CD4-positive, CD25-positive, alpha-beta regulatory T cell (primary cell): ENCODE data around the gene HUS1B. TPM values are rescaled to one million over a fixed set of nuclear protein-coding genes. Genes with fewer than 3 reads are reported as not detected.

Experiments
- ATAC-seq, 2 donors: fragments of 150-1000 bp; cut with Tn5 transposase; one replicate each; pipeline ENCODE4 v1.10.0; 2021; ENCODE audit warnings: low read depth in 2 of 2, moderate number of reproducible peaks in 2 of 2, moderate library complexity in 1 of 2
- DNase-seq, 3 donors: peaks; one replicate each; pipeline versions ENCODE4 v3.0.0 to v3.0.0-alpha.2; 2012 to 2022; ENCODE audit warnings: mixed read lengths in 1 of 3
- H3K27ac ChIP-seq: one replicate; pipeline ENCODE4 v1.7.0; 2013; ENCODE audit warnings: mild to moderate bottlenecking, low read length; ENCODE audit not compliant: insufficient read depth, poor library complexity, severe bottlenecking
- H3K27me3 ChIP-seq: one replicate; pipeline ENCODE4 v1.7.0; 2013; ENCODE audit warnings: low read length; ENCODE audit not compliant: control insufficient read depth, insufficient read depth
- H3K36me3 ChIP-seq: one replicate; pipeline ENCODE4 v1.7.0; 2013; ENCODE audit warnings: mild to moderate bottlenecking, low read length, moderate library complexity; ENCODE audit not compliant: control insufficient read depth, insufficient read depth
- H3K4me1 ChIP-seq: 2 replicates; pipeline ENCODE4 v1.7.0; 2013; ENCODE audit warnings: mild to moderate bottlenecking, low read length; ENCODE audit not compliant: insufficient read depth, control insufficient read depth, poor library complexity, severe bottlenecking
- H3K4me3 ChIP-seq: one replicate; pipeline ENCODE4 v1.7.0; 2013; ENCODE audit warnings: low read depth, mild to moderate bottlenecking, low read length, moderate library complexity
- H3K9me3 ChIP-seq, 2 experiments: 1 replicate in 1 of 2; 2 replicates in 1 of 2; pipeline ENCODE4 v1.7.0; 2013; ENCODE audit warnings: low read length in 2 of 2, mild to moderate bottlenecking in 1 of 2, moderate library complexity in 1 of 2; ENCODE audit not compliant: control insufficient read depth in 2 of 2
- H3K27ac Mint-ChIP-seq, 3 donors: one replicate each; pipeline ENCODE4 v1.8.0; 2020 to 2022; ENCODE audit warnings: mild to moderate bottlenecking in 3 of 3, mixed read lengths in 3 of 3, moderate library complexity in 2 of 3
- H3K27me3 Mint-ChIP-seq: one replicate; pipeline ENCODE4 v1.8.0; 2022; ENCODE audit warnings: mild to moderate bottlenecking, mixed read lengths
- H3K36me3 Mint-ChIP-seq: one replicate; pipeline ENCODE4 v1.8.0; 2020; ENCODE audit warnings: mixed read lengths
- H3K4me1 Mint-ChIP-seq, 4 donors: one replicate each; pipeline ENCODE4 v1.8.0; 2020 to 2022; ENCODE audit warnings: mixed read lengths in 4 of 4, mild to moderate bottlenecking in 1 of 4
- H3K4me3 Mint-ChIP-seq, 4 donors: one replicate each; pipeline ENCODE4 v1.8.0; 2020 to 2022; ENCODE audit warnings: mild to moderate bottlenecking in 4 of 4, mixed read lengths in 4 of 4, moderate library complexity in 3 of 4
- H3K9me3 Mint-ChIP-seq, 7 donors: one replicate each; pipeline ENCODE4 v1.8.0; 2020 to 2022; ENCODE audit warnings: mixed read lengths in 7 of 7, mild to moderate bottlenecking in 3 of 7, moderate library complexity in 2 of 7
- polyA plus RNA-seq, 4 donors: library from polyadenylated mRNA; unstranded; fragments of 300-500 nt; fragmentation: Illumina TruSeq; gene quantifications; one replicate each; pipeline ENCODE4 v1.2.3, GENCODE V29; 2021
- total RNA-seq: library from RNA; stranded (reverse); gene quantifications from one replicate; pipeline ENCODE4 v1.2.3, GENCODE V29; 2022

The HUS1B gene
- total and polyA plus RNA-seq, 5 donors from 2014 or later: 0.83 to 4.8 (median 2.2) TPM

GRCh38 chr6:658244-658643 lies 1.3 kb upstream of the HUS1B start:
- Histone ChIP-seq H3K4me3 (no peak overlapping the region), H3K4me1 (peaks cover 17% of the 10 kb centered on the region), H3K9me3 (no peaks in the 10 kb centered on the region), H3K36me3 (peaks cover 10% of the 10 kb centered on the region), H3K27me3 (no peaks in the 10 kb centered on the region), H3K27ac (no peak overlapping the region)
- Mint-ChIP-seq H3K27ac (peak overlapping the region in 1 of 3 donors; percentile 28), H3K27me3 (no peaks in the 10 kb centered on the region), H3K4me3 (no peak overlapping the region), H3K36me3 (peaks cover 28% of the 10 kb centered on the region), H3K4me1 (peaks cover 47 to 63% (median 57%) of the 10 kb centered on the region in 4 donors), H3K9me3 (peaks cover 0 to 2% (median 0%) of the 10 kb centered on the region in 7 donors)
- no peak for ATAC-seq
- no peak for DNase-seq

GRCh38 chr6:657743-658142 lies 843 bp upstream of the HUS1B start:
- no peak for ATAC-seq
- H3K9me3 ChIP-seq: no peaks in the 10 kb centered on the region
- Mint-ChIP-seq H3K36me3 (peaks cover 28% of the 10 kb centered on the region), H3K27me3 (no peaks in the 10 kb centered on the region), H3K9me3 (peaks cover 0 to 2% (median 0%) of the 10 kb centered on the region in 7 donors), H3K4me3 (no peak overlapping the region), H3K4me1 (peaks cover 47 to 58% (median 56%) of the 10 kb centered on the region in 4 donors), H3K27ac (no peak overlapping the region)
- no peak overlapping the region for H3K4me3 ChIP-seq
- peaks cover 10% of the 10 kb centered on the region for H3K36me3 ChIP-seq
- no peaks in the 10 kb centered on the region for H3K27me3 ChIP-seq
- no peak overlapping the region for H3K27ac ChIP-seq
- no peak for DNase-seq
- H3K4me1 ChIP-seq: peaks cover 17% of the 10 kb centered on the region

- Histone ChIP-seq H3K4me1 (no peaks in the 10 kb centered on the region), H3K36me3 (peaks cover 10% of the 10 kb centered on the region), H3K9me3 (no peaks in the 10 kb centered on the region), H3K27ac (no peak overlapping the region), H3K27me3 (no peaks in the 10 kb centered on the region), H3K4me3 (no peak overlapping the region)
- peaks cover 28% of the 10 kb centered on the region for H3K36me3 Mint-ChIP-seq
- ATAC-seq (no peak), DNase-seq (no peak)
- no peak overlapping the region for H3K27ac Mint-ChIP-seq
- H3K27me3 Mint-ChIP-seq: no peaks in the 10 kb centered on the region
- H3K4me3 Mint-ChIP-seq: no peak overlapping the region
- H3K9me3 Mint-ChIP-seq: peaks cover 0 to 2% (median 0%) of the 10 kb centered on the region in 7 donors
- peaks cover 25 to 35% (median 31%) of the 10 kb centered on the region in 4 donors for H3K4me1 Mint-ChIP-seq
These were observed 2.8 kb downstream of the HUS1B start for GRCh38 chr6:654136-654535.

GRCh38 chr6:652865-653264 lies 4.0 kb downstream of the HUS1B start:
- no peak overlapping the region for H3K27ac ChIP-seq
- no peak overlapping the region for H3K4me3 ChIP-seq
- Mint-ChIP-seq H3K27ac (peak overlapping the region in 1 of 3 donors; percentile 27), H3K27me3 (no peaks in the 10 kb centered on the region), H3K4me1 (peaks cover 23 to 27% (median 24%) of the 10 kb centered on the region in 4 donors), H3K4me3 (no peak overlapping the region), H3K9me3 (peaks cover 0 to 2% (median 0%) of the 10 kb centered on the region in 7 donors), H3K36me3 (peaks cover 24% of the 10 kb centered on the region)
- no peaks in the 10 kb centered on the region for H3K27me3 ChIP-seq
- peaks cover 10% of the 10 kb centered on the region for H3K36me3 ChIP-seq
- no peak for DNase-seq
- no peaks in the 10 kb centered on the region for H3K4me1 ChIP-seq
- ATAC-seq: no peak
- no peaks in the 10 kb centered on the region for H3K9me3 ChIP-seq

GRCh38 chr6:650098-650497 lies 6.8 kb downstream of the HUS1B start:
- H3K4me1 ChIP-seq: no peaks in the 10 kb centered on the region
- ATAC-seq (no peak), DNase-seq (no peak)
- Mint-ChIP-seq H3K27me3 (no peaks in the 10 kb centered on the region), H3K4me1 (peaks cover 12 to 41% (median 30%) of the 10 kb centered on the region in 4 donors), H3K9me3 (peaks cover 0 to 1% (median 0%) of the 10 kb centered on the region in 7 donors), H3K36me3 (peaks cover 8% of the 10 kb centered on the region), H3K27ac (no peak overlapping the region), H3K4me3 (no peak overlapping the region)
- H3K4me3 ChIP-seq: no peak overlapping the region
- no peaks in the 10 kb centered on the region for H3K9me3 ChIP-seq
- peaks cover 4% of the 10 kb centered on the region for H3K36me3 ChIP-seq
- H3K27me3 ChIP-seq: no peaks in the 10 kb centered on the region
- no peak overlapping the region for H3K27ac ChIP-seq

GRCh38 chr6:642805-643204 lies 14.1 kb downstream of the HUS1B start:
- peaks cover 0 to 3% (median 0%) of the 10 kb centered on the region in 7 donors for H3K9me3 Mint-ChIP-seq
- peaks cover 30 to 52% (median 34%) of the 10 kb centered on the region in 4 donors for H3K4me1 Mint-ChIP-seq
- no peak overlapping the region for H3K4me3 ChIP-seq
- H3K27ac Mint-ChIP-seq: no peak overlapping the region
- no peaks in the 10 kb centered on the region for H3K27me3 ChIP-seq
- H3K27me3 Mint-ChIP-seq: no peaks in the 10 kb centered on the region
- H3K4me3 Mint-ChIP-seq: no peak overlapping the region
- no peaks in the 10 kb centered on the region for H3K36me3 ChIP-seq
- ATAC-seq: no peak
- H3K27ac ChIP-seq: no peak overlapping the region
- no peaks in the 10 kb centered on the region for H3K9me3 ChIP-seq
- DNase-seq: no peak
- H3K36me3 Mint-ChIP-seq: peaks cover 4% of the 10 kb centered on the region
- no peaks in the 10 kb centered on the region for H3K4me1 ChIP-seq

- Histone ChIP-seq H3K9me3 (no peaks in the 10 kb centered on the region), H3K27ac (no peak overlapping the region), H3K4me3 (no peak overlapping the region), H3K36me3 (peaks cover 12% of the 10 kb centered on the region), H3K27me3 (no peaks in the 10 kb centered on the region), H3K4me1 (no peaks in the 10 kb centered on the region)
- peaks cover 21 to 40% (median 34%) of the 10 kb centered on the region in 4 donors for H3K4me1 Mint-ChIP-seq
- H3K9me3 Mint-ChIP-seq: peaks cover 0 to 3% (median 0%) of the 10 kb centered on the region in 7 donors
- H3K4me3 Mint-ChIP-seq: no peak overlapping the region
- H3K27ac Mint-ChIP-seq: peak overlapping the region in 2 of 3 donors; percentile 26 to 39
- no peaks in the 10 kb centered on the region for H3K27me3 Mint-ChIP-seq
- DNase-seq (no peak), ATAC-seq (no peak)
- peaks cover 13% of the 10 kb centered on the region for H3K36me3 Mint-ChIP-seq
These were observed 15.5 kb downstream of the HUS1B start for GRCh38 chr6:641225-641985.

- H3K36me3 ChIP-seq: peaks cover 27% of the 10 kb centered on the region
- no peak for ATAC-seq
- Mint-ChIP-seq H3K36me3 (peaks cover 34% of the 10 kb centered on the region), H3K4me3 (no peak overlapping the region), H3K4me1 (peaks cover 0 to 23% (median 13%) of the 10 kb centered on the region in 4 donors), H3K9me3 (peaks cover 0 to 3% (median 0%) of the 10 kb centered on the region in 7 donors), H3K27ac (no peak overlapping the region), H3K27me3 (no peaks in the 10 kb centered on the region)
- DNase-seq: peak in 1 of 3 donors; percentile 13
- no peaks in the 10 kb centered on the region for H3K27me3 ChIP-seq
- no peak overlapping the region for H3K4me3 ChIP-seq
- H3K9me3 ChIP-seq: no peaks in the 10 kb centered on the region
- no peaks in the 10 kb centered on the region for H3K4me1 ChIP-seq
- H3K27ac ChIP-seq: no peak overlapping the region
These were observed 20.4 kb downstream of the HUS1B start for GRCh38 chr6:636488-636887.
